DMS 273 (cell line): ENCODE measurements around the gene OSTF1.
A peak's percentile ranks its signal among the peaks of the same experiment; 100 is the strongest.

Source experiments
- DNase-seq: peaks from one replicate; lab custom pipeline; 2025; ENCODE audit not compliant: unreplicated experiment; lab: John Stamatoyannopoulos, UW

OSTF1 gene, protein sequence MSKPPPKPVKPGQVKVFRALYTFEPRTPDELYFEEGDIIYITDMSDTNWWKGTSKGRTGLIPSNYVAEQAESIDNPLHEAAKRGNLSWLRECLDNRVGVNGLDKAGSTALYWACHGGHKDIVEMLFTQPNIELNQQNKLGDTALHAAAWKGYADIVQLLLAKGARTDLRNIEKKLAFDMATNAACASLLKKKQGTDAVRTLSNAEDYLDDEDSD

DNA sequence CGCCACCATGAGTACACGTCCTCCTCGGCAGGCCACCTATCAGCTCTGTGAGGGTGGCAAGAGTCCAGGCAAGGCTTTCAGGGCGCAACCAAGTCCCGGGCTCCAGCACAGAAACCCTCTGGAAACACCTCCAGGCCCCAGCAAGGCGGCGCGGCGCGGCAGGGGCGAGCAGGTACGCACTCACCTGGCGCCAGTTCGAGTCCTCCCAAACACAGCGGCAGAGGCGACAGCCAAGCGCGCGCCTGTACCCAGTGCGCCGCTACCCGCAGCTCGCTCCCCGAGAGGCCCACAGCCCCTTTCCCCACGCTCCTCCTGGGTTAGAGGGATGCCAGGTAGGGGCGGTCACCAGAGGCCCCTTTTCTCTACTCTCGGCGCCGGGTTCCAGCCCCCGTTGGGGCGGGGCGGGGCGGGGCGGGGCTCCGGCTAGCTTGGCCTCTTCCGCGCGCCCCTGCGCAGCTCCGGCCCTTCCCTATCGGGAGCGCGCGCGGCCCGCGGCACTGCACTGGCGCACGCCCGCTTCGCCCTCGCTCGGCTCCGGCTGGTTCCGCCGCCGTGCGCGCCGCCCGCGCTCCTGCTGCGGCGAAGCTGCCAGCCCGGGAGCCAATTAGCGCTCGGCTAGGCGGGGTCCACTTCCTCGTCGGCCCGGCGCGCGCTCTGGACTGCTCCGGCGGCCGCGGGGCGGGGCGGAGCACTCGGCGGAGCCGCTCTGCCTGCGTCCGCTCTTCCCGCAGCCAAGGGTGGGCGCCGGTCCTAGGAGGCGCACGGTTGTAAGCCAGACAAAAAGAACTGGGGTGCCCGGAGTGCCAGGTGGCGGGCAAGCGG lies at the start of gene OSTF1, which contains the start of gene NMRK1:
Gene OSTF1, plus strand, starts transcription at position 691 of the 822 bp plus-strand sequence. CDS start 179 bp downstream, outside the sequence.
Gene NMRK1, minus strand, starts transcription at position 332 of the 822 bp plus-strand sequence. CDS start 5,040 bp downstream, outside the sequence.
- DNase-seq, result peak; percentile 98

DNA sequence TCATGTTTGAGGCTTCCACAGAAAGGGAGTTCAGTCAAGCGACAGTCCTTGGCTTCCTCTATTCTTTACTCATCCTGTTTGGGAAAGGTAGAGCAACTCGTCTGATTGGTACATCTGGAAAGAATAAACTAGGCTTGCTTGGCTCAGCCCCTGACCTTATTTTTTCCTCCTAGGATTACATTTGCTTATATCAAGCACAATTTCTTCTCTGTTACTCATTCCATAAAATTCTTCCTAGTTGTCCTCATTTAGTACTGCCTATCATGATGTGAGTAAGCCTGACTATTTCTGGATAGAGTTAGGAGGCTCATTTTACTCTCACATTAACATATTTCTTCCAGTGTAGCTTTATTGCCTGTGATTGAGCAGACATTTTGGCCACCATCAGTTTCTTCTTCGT lies 49.3 kb upstream of the OSTF1 start:
- no peak for DNase-seq

DNA sequence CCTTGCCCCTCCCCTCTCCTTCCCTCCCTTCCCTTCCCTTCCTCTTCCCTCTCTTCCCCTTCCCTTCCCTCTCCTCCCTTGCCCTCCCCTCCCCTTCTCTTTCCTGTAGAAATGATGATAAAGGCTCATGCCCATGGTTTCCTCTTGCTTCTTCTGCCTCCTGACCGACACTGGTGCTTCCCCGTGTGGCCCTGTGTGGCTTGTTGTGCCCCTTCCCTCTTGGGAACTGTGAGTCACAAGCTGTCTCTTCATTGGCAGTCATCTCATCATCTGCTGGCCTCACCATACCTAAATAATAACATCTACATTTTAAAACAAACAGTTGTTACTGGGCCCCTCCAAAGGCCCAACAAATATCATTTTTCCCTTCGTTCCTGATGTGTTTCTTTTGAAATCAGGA lies 48.5 kb upstream of the OSTF1 start:
- no peak for DNase-seq

DNA sequence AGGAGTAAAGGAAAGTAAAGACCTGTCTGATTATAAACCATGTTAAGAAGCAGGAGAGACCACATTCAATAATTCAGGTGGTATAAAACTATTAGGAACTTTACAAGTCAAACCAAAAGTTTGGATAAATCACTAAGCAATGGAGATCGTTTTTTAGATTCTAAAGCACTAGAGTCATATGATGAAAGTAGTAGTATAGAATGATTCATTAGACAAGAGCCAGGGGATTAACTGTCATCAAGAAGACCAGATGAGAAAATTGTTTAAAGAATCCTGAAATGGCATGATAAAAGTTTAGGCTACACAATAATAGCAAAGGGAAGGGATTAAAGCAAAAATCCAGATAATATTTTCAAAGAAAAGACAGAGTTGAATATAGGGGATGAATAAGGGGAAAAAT lies 47.3 kb upstream of the OSTF1 start:
- DNase-seq, result no peak

DNA sequence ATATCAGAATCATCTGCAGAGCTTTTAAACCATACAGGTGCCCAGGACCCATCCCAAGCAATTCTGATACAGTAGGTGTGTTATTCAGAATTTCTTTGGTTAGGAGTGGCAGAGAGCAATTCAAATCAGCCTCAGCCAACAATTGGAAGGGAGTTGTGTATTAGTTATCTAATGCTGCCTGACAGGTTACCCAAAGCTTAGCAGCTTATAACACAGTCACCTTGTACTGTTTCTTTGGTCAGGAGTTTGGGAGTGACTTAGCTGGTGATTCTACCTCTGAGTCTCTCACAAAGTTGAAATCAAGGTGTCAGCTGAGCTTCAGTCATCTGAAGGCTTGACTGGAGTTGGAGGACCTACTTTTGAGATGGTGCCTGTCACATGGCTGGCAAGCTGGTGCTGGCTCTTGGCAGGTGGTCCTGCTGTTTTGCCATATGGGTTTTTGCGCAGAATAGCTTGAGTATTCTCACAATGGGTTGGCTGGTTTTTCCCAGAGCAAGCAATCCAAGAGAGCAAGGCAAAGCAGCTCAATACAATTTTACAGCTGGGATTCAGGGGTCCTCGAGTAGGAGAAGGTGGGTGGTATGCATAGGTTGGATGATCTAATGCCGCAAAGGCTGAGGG lies 41.5 kb upstream of the OSTF1 start:
- DNase-seq, result peak; percentile 87

DNA sequence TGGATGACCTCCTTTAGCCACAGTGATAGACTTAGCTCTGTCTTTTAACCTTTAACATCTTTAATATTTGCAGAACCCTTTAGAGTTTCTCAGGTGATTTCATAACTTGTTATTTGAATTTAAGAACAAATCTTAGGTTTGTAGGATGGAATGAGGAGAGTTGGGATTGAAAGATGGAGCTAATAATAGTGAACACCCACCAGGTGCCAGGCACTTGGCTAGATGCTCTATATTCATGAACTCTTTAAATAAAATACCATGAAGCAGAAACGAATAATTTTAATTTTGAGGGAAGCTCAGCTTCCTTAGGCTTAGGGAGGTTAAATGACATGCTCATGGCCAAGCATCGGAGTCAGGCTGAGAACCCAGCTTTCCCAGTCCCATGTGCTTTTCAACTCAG lies 40.8 kb upstream of the OSTF1 start:
- no peak for DNase-seq

DNA sequence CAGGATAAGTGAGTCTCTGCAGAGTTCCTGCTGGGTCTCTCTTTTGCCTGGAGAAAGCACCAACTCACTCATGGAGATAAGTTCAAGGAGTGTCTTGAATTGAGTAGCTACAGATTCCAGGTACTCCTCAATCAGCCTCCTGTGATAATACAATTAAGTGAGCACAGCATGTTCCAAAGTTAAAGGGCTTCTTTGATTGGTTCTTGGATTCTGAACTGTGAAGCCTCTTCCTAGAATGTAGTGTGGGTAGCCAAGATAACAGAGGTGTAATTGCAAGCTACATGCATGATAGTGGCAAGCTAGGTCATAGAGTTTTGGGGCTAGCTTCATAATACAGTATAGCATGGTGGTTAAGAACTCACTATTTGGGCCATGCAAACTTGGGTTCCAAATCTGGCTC lies 37.0 kb upstream of the OSTF1 start:
- no peak for DNase-seq

DNA sequence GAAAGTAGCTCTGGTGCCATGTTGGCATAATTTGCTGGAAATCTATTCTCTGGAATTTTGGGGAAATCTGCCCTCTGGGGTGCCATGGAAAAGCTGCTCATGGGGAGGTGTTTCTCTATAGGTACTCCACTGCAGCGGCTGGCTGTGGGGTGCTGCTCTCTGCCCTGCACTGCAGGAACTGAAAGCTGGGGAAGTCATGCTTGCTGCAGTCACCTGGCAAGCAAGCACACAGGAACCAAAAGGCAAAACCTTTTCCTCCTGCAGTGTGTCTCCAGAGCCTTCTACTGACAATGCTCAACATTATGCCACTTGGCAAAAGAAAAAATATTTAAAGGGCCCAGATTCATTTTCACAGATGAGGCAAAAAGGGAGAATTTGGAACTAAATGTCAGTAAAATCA lies 34.4 kb upstream of the OSTF1 start:
- no peak for DNase-seq

DNA sequence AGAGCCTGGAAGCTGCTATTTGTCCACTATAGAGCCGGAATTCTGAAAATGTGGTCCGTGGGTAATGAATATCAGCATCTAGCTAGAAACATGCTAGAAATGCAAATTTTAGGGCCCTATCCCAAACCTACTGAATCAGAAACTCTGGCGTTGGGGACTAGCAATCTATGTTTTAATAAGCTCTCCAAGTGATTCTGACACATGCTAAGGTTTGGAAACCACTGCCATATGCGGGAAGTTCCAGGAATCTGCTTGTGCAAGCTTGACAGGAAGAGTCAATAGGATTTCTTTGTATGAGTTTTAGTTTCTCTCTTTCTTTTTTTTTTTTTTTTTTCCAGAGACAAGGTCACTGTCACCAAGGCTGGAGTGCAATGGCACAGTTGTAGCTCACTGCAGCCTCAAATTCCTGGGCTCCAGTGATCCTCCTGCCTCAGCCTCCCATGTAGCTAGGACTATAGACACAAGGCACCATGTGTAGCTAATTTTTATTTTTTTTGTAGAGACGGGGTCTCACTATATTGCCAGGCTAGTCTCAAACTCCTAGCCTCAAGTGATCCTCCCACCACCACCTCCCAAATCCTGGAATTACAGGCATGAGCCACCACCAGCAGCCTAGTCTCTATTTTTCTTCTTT lies 33.8 kb upstream of the OSTF1 start:
- DNase-seq, result no peak

DNA sequence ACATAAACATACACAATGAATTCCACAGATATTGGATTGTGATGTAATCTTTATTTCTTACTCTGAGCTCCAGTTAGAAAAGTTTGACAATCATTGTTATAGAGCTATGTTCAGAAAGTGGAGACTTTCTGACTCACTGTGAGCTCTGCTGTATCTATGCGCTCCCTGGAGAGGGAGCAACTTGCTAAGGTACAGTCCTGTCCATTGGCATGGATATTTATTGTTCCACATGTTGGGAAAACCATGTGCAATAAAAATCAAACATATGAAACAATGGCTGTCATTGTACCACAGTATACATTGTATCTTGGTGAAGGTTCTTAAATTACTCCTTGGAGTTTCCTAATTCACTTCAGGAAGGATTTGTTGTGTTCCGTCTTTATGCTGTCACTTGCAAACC lies 27.1 kb upstream of the OSTF1 start:
- DNase-seq, result no peak

DNA sequence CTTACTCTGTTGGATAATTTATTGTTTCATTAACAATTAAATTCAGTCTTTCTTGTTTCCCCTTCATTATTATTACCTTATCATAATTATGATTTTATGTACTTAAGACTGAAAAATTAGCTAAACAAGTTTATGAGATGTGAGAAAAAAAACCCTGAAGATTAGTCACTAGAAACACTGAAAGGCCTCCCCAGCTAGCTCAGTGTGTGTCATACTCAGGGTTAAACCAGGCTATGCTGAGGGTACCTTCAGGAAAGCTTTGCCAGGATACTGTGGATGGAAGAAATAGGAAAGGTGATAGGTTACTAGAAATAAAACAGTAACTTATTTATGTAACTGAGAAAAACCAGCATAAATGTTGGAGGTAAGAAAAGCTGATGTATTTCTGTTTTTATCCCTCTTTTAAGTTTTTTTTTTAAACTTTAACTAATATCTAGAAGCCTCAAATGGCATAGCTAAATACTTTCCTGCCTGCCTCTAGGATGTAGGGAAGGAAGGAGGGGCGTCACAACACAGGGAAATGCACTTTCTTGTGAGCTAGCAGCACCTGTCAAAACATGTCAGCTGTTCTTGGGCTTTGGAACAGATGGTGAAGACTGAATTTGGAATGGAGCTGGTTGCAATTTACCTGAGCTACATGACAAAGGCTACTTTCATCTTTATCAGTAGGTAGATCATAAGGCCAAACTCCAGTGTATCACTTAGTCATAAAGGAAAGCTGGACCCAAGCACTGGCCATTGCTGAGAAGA lies 24.6 kb upstream of the OSTF1 start:
- peak; percentile 65 for DNase-seq

DNA sequence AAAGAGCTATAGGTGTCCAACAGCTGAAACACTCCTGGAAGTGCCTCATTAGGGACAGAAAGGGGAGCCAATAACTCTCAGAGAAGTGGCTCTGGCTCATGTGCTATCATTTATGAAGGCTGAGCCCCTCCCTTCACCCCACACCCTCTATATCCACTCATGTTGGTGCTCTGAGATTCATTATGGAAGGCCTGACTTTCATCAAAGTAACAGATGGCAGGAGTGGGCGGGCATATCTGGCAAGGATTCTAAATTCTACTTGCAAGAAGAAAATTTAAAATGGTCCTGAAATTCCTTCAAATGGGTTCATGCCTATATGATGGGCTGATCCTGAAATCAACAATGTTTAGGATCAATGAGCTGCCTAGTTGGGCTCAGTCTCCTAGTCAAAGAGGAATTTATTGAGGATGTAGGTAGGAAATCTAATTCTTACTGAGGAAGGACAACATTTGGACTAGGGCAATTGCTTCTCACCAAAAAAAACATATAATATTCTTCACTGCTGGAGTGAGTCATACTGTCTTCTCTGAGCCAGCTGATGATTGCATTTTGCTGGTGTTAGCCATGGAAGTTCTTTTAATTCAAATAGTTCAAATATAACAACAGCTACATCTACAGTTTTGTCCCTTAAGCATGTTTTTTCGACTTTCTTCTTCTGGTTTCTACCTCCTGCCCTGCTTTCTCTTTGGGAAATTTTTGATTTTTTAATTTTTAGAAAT lies 23.8 kb upstream of the OSTF1 start:
- peak; percentile 78 for DNase-seq

DNA sequence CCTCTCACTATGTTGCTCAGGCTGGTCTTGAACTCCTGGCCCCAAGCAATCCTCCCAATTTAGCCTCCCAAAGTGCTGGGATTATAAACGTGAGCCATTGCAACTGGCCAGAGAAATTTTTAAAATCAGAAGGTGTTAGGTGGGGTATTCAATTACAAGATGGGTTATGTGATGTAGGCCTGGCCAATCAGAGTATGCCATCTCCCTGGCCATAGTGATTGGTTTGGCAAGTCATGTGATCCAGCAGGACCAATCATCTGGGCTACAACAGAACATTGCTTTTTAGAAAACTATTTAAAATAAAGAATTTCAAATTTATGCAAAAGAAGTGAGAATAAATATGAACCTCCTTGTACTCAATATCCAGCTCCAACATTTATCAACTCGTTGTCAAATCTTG lies 22.8 kb upstream of the OSTF1 start:
- no peak for DNase-seq

DNA sequence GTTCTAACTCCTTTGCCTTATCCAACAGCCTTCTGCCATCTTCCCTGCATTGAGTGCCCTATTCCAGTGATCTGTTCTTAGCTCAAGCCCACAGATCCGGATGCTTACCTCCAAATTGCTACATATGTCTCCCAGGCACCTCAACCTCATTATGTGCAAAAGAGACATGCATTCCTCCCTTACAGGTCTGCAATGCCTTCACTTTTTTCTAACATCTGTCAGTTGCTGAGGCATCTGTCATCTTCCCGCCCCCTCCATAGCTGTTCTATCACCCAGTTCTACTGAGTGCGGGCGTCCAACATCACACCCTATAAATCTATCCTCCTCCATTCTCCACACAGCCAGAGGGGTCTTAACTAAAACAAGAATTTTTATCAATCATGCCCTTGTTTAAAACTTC lies 20.4 kb upstream of the OSTF1 start:
- no peak for DNase-seq

DNA sequence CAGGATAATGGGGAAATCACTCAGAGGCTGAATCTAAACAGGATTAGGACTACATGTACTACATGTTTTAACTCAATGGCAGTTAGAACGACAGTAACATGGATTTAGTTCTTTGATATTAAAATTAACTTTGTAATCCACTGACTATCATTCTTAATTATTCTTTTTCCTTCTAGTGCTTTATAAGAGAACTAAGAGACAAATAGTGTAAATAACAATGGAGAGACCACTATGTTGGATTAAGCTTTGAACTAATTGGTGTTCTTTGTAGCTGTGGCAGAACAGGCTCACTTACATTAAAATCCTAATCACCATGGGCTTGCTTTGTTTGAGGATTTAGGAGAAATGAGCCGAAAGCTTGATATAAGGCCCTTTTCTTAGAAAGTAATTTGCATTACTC lies 19.1 kb upstream of the OSTF1 start:
- no peak for DNase-seq

DNA sequence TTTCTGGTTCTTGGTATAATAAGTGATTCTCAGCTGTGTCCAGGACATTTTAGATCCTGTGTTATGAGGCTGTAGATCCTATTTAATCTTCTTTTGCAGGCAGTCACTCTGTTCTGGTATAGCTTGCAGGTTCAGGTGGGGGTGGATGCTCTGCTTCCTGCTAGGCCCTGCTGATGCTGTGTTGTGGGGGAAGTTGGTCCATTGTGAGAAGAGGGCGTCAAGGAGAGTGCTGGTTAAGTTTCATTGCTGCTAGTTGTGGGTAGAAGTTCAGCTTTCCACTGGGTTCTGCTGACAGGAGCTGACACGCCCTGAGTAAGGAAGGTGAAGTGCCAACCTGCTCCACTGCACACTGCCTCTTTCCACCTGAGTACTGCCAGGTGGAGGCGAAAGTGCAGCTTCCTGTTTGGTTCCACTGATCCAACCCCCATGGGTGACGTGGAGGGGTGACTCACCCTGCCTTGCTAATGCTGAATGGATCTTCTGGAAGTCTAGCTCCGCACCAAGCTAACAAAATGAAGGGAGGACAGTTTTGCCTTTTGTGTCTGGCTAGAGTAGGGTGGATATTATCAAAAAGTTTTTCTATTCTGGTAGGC lies 16.7 kb upstream of the OSTF1 start:
- no peak for DNase-seq

DNA sequence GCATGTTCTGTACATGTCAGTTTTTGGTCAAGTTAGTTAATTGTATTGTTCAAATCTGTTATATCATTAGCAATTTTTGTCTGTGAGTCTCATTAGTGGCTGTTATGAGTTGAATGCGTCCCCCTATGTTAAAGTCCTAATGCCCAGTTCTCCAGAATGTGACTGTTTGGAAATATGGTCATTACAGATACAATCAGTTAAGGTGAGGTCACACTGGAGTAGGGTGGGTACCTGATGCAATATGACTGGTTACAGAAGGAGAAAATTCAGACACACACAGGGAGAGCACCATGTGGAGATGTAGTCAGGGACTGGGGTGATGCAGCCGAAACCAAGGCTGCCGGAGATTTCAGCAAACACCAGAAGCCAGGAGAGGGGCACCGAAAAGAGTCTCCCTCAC lies 15.4 kb upstream of the OSTF1 start:
- DNase-seq, result no peak

DNA sequence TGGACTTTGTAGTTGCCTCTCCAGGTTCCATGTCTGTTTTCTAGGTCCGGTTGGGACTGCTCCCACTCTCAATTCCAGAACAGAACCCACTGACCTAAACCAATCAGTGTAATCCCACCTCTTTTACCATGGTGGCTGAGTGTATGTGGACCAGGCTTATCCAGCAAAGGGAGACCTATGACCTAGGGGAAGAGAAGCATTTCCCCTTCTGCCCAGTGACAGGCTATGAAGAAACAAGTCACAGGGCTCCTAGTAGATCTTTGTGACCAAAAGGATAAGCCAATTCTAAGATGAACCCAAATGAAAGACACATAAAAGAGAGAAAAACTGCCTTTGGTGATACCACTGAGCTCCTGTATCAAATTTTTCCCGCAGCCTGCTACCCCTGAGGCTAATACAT lies 6.7 kb upstream of the OSTF1 start:
- DNase-seq, result no peak

DNA sequence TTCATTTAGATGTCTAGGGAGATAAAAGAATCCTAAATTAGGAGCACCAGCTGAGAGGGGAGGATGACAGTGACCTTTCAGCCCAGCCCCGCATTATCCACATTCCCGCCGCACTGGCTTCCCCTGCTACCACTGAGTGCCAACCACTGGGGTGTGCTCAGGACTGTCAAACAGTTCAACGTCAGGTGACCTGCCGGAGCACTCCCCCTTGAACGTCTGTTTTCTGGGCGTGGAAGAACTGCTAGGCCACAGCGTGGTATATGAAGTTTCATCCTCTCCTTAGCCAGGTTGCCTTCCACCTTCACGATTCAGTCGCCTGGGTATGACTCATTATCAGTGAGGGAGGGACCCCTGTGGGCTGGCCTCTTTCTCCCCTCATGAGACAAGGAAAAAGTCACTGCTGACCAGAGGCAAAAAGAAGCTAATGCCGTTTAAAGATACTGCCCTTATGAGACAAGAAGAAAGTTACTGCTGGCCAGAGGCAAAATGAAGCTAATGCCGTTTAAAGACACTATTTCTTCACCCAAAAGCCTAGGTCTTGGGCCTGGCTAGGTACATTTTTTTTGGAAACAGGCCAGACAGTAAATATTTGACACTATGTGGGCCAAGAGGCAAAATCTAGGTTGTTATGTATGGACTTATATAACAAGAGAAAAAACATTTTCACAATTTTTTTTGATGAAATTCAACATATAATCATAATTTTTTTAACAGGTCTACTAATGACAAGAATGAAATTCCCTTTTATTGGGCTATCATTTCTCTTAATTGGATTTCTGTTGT lies 4.9 kb upstream of the OSTF1 start:
- DNase-seq, result no peak
